Measurements from ENCODE around the gene MTF2.

Gene MTF2

GRCh38 chr1:93186667-93187066, 107.6 kb downstream of the MTF2 start:
- no peak for DNase-seq (ENCODE audit: low spot score)

Measured in NAMALWA (cell line).